ACC112 (cell line): ENCODE results near the gene MAPT.
A peak's percentile ranks its signal among the peaks of the same experiment; 100 is the strongest.

ENCODE experiments used
- H2AFZ ChIP-seq: fragments of 200-600 bp; sonication (generic); one replicate; pipeline ENCODE4 v1.6.0; 2017; ENCODE audit warnings: antibody characterized with exemption, low read length; ENCODE audit not compliant: unreplicated experiment
- H3K27ac ChIP-seq: fragments of 200-600 bp; sonication (generic); 2 replicates; pipeline ENCODE4 v1.5.1; 2014; ENCODE audit warnings: low read depth, mild to moderate bottlenecking, antibody characterized with exemption, low read length, moderate library complexity
- H3K27me3 ChIP-seq: fragments of 200-600 bp; sonication (generic); 2 replicates; pipeline ENCODE4 v1.6.1; 2014; ENCODE audit warnings: mild to moderate bottlenecking, antibody characterized with exemption, low read length, moderate library complexity, mixed read lengths; ENCODE audit not compliant: insufficient read depth
- H3K36me3 ChIP-seq: fragments of 200-600 bp; sonication (generic); 2 replicates; pipeline ENCODE4 v1.6.1; 2016; ENCODE audit warnings: mild to moderate bottlenecking, antibody characterized with exemption, low read length, moderate library complexity, mixed read lengths; ENCODE audit not compliant: insufficient read depth
- H3K4me1 ChIP-seq: fragments of 200-600 bp; sonication (generic); one replicate; pipeline ENCODE4 v1.6.1; 2016; ENCODE audit warnings: low read length, mixed read lengths; ENCODE audit not compliant: insufficient read depth, unreplicated experiment, control insufficient read depth
- H3K4me3 ChIP-seq: fragments of 200-600 bp; sonication (generic); 2 replicates; pipeline ENCODE4 v1.5.1; 2014; ENCODE audit warnings: mild to moderate bottlenecking, low read depth, low read length
- H3K79me2 ChIP-seq: fragments of 200-600 bp; sonication (generic); one replicate; pipeline ENCODE4 v1.6.0; 2016; ENCODE audit warnings: low read length; ENCODE audit not compliant: control insufficient read depth, unreplicated experiment, insufficient read depth

MAPT gene

DNA sequence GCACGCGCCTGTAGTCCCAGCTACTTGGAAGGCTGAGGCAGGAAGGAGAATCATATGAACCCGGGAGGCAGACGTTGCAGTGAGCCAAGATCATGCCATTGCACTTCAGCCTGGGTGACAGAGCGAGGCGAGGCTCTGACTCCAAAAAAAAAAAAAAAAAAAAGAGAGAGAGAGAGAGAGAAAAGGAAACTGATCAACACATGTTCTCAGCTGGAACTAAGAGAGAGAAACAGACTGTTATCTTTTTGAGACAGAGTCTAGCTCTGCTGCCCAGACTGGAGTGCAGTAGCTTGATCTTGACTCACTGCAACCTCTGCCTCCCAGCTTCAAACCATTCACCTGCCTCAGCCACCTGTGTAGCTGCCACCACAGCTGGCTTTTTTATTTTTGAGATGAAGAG lies 165.1 kb downstream of the MAPT start:
- H3K36me3 ChIP-seq: peaks cover 6% of the 10 kb centered on the region; the same call in 1 of the 2 replicates
- H3K79me2 ChIP-seq: peaks cover 10% of the 10 kb centered on the region
- no peaks in the 10 kb centered on the region for H3K27me3 ChIP-seq

DNA sequence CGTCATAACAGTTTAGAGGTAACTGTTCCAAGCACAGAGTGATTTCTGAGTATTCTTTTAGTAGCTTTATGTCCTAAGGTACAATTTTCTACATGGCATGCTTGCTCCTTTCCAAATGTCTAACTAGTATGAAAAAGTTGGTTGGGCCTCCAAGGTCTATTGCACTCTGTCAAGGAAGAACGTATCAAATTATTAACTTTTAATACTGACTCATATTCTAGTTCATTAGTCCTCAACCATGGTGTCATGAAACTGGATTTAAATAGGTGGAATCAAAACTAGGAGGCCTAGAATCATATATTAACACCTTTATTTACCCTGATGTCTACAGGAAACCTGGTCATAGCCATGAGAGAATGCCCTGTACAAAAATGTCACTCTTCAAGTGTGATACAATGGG lies 166.1 kb downstream of the MAPT start:
- no peaks in the 10 kb centered on the region for H3K27me3 ChIP-seq
- no peak overlapping the region for H3K4me3 ChIP-seq
- H3K79me2 ChIP-seq: peaks cover 9% of the 10 kb centered on the region
- H3K4me1 ChIP-seq: peaks cover 38% of the 10 kb centered on the region
- H3K36me3 ChIP-seq: 0 out of 2 replicates have a peak, but pooled peaks cover 6% of the 10 kb centered on the region
- H3K27ac ChIP-seq: no peak overlapping the region
- H2AFZ ChIP-seq: no peak overlapping the region

More for the DNA sequence above, 165.1 kb downstream of the MAPT start:
- no peak overlapping the region for H3K4me3 ChIP-seq
- H2AFZ ChIP-seq: no peak overlapping the region
- H3K4me1 ChIP-seq: peaks cover 39% of the 10 kb centered on the region
- H3K27ac ChIP-seq: no peak overlapping the region

GRCh38 chr17:46061435-46061834 lies 167.1 kb downstream of the MAPT start:
- Histone ChIP-seq H2AFZ (no peak overlapping the region), H3K27ac (no peak overlapping the region), H3K36me3 (peaks cover 10% of the 10 kb centered on the region; the same call in 1 of the 2 replicates), H3K4me3 (no peak overlapping the region), H3K79me2 (peaks cover 9% of the 10 kb centered on the region), H3K27me3 (no peaks in the 10 kb centered on the region), H3K4me1 (peaks cover 36% of the 10 kb centered on the region)

DNA sequence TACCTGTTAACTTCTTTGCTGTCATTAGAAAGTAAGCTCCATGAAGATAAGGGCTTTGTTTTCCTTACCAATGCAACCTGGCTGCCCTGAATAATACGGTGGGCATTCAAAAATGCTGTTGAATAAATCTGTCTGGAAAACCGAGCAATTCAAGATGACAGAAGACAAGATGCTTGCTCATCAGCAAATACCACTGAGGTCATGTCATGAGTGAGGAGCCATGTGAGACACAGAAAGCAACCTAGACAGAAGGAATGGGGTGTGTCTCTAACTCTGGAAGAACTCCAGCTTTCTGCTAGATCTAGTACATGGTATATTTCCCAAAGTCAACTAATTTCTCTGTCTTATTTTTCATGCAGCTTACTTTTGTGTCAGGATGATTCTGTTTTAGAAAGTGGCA lies 168.9 kb downstream of the MAPT start:
- H3K4me3 ChIP-seq: no peak overlapping the region
- H3K79me2 ChIP-seq: peaks cover 7% of the 10 kb centered on the region
- H3K27me3 ChIP-seq: no peaks in the 10 kb centered on the region
- H3K36me3 ChIP-seq: peaks cover 17% of the 10 kb centered on the region; the same call in 1 of the 2 replicates
- no peak overlapping the region for H2AFZ ChIP-seq
- H3K27ac ChIP-seq: peak overlapping the region; percentile 46; the same call in 1 of the 2 replicates
- peaks cover 19% of the 10 kb centered on the region for H3K4me1 ChIP-seq

DNA sequence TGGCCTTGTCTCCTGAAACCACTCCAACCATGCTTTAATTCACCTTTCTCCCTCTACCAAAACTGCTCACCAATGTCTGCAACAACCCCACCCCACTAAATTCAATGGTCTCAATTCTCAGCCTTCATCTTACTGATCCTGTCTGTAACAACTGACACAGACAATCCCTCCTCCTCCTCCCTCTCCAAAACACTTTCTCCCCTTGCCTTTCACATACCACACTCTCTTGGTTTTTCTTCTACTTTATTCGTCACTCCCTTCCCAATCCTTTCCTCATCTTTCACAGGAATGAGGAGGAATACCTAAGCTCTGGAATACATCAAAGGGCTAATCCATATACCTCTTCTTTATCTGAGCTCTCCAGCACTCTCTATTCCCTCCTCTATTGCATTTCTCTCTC lies 170.1 kb downstream of the MAPT start:
- Histone ChIP-seq H2AFZ (no peak overlapping the region), H3K4me1 (peaks cover 18% of the 10 kb centered on the region), H3K27me3 (no peaks in the 10 kb centered on the region), H3K27ac (peak overlapping the region; percentile 46; the same call in 1 of the 2 replicates), H3K79me2 (peaks cover 10% of the 10 kb centered on the region), H3K36me3 (peaks cover 17% of the 10 kb centered on the region; the same call in 1 of the 2 replicates), H3K4me3 (no peak overlapping the region)

DNA sequence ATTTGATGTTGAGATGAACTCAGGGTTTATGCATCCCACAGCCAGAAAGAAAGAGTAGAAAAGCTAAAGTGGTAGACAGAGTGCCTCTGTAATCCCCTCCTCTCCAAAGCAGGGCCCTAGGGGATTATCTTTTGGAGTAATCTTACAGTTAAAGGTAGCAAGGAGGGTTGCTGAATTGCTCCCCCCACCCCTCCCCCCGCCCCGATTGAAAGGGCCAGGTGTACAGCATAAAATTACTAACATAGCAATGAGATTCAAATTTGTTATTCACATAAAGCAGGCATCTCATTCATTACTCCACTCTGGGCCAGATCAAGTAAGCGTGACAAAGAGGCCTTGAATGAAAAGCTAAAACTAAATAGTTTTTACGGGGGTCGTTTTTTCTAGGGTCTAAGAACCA lies 177.4 kb downstream of the MAPT start:
- peaks cover 4% of the 10 kb centered on the region; the same call in 1 of the 2 replicates for H3K36me3 ChIP-seq
- H3K4me1 ChIP-seq: peaks cover 35% of the 10 kb centered on the region
- H2AFZ ChIP-seq: no peak overlapping the region
- H3K79me2 ChIP-seq: peaks cover 33% of the 10 kb centered on the region
- H3K27me3 ChIP-seq: no peaks in the 10 kb centered on the region
- H3K27ac ChIP-seq: no peak overlapping the region
- H3K4me3 ChIP-seq: no peak overlapping the region

GRCh38 chr17:46072998-46073397 lies 178.6 kb downstream of the MAPT start:
- Histone ChIP-seq H2AFZ (no peak overlapping the region), H3K36me3 (peaks cover 2% of the 10 kb centered on the region), H3K27ac (peak overlapping the region; percentile 82), H3K27me3 (no peaks in the 10 kb centered on the region), H3K79me2 (peaks cover 34% of the 10 kb centered on the region), H3K4me1 (peaks cover 35% of the 10 kb centered on the region), H3K4me3 (peak overlapping the region; percentile 13)

GRCh38 chr17:46074540-46074939 lies 180.2 kb downstream of the MAPT start:
- H3K4me1 ChIP-seq: peaks cover 35% of the 10 kb centered on the region
- H3K4me3 ChIP-seq: no peak overlapping the region
- H2AFZ ChIP-seq: no peak overlapping the region
- H3K27ac ChIP-seq: peak overlapping the region; percentile 82
- H3K36me3 ChIP-seq: peaks cover 7% of the 10 kb centered on the region
- no peaks in the 10 kb centered on the region for H3K27me3 ChIP-seq
- H3K79me2 ChIP-seq: peaks cover 34% of the 10 kb centered on the region
